Fibroblast of lung (primary cell): Measurements from ENCODE around the gene DIS3L2. TPM values are rescaled to one million over a fixed set of nuclear protein-coding genes. Genes with fewer than 3 reads are reported as not detected.

ENCODE experiments used
- DNase-seq, 2 donors: peaks; one replicate each; pipeline versions ENCODE4 v3.0.0 to v3.0.0-alpha.2; 2010; ENCODE audit warnings: low read depth in 2 of 2
- H2AFZ ChIP-seq: 2 replicates; pipeline ENCODE4 v1.5.1; 2012; ENCODE audit warnings: low read length, control low read depth, inconsistent platforms
- H3K27ac ChIP-seq: 2 replicates; pipeline ENCODE4 v1.5.1; 2011; ENCODE audit warnings: low read length, control low read depth; ENCODE audit not compliant: insufficient read depth
- H3K27me3 ChIP-seq: 2 replicates; pipeline ENCODE4 v1.5.1; 2011; ENCODE audit warnings: mild to moderate bottlenecking, low read length; ENCODE audit not compliant: control insufficient read depth, insufficient read depth
- H3K36me3 ChIP-seq: 2 replicates; pipeline ENCODE4 v1.5.1; 2011; ENCODE audit warnings: low read length; ENCODE audit not compliant: control insufficient read depth, insufficient read depth
- H3K4me1 ChIP-seq: 2 replicates; pipeline ENCODE4 v1.5.1; 2011; ENCODE audit warnings: low read length; ENCODE audit not compliant: control insufficient read depth, insufficient read depth; ENCODE audit errors: extremely low read depth
- H3K4me2 ChIP-seq: 2 replicates; pipeline ENCODE4 v1.5.1; 2011; ENCODE audit warnings: low read length, control low read depth; ENCODE audit not compliant: insufficient read depth; ENCODE audit errors: extremely low read depth
- H3K4me3 ChIP-seq, 4 experiments: fragments of 200-600 bp in 1 of 4; sonication (generic) in 1 of 4; replicated peaks in 1 of 4; 2 replicates each; pipeline ENCODE4 v1.5.1; 2011 to 2016; ENCODE audit warnings: low read length in 4 of 4, low read depth in 3 of 4, mild to moderate bottlenecking in 3 of 4, control low read depth in 2 of 4, inconsistent platforms in 1 of 4, mixed read lengths in 1 of 4; ENCODE audit not compliant: insufficient read depth in 1 of 4; ENCODE audit errors: control extremely low read depth in 1 of 4
- H3K79me2 ChIP-seq: 2 replicates; pipeline ENCODE4 v1.5.1; 2012; ENCODE audit warnings: mild to moderate bottlenecking, low read length, inconsistent platforms; ENCODE audit not compliant: control insufficient read depth, insufficient read depth
- H3K9ac ChIP-seq: 2 replicates; pipeline ENCODE4 v1.5.1; 2011; ENCODE audit warnings: mild to moderate bottlenecking, low read length, control low read depth; ENCODE audit not compliant: insufficient read depth
- H3K9me3 ChIP-seq: 2 replicates; pipeline ENCODE4 v1.5.1; 2012; ENCODE audit warnings: low read depth, low read length; ENCODE audit not compliant: control insufficient read depth, insufficient read depth
- H4K20me1 ChIP-seq: 2 replicates; pipeline ENCODE4 v1.5.1; 2011; ENCODE audit warnings: low read length; ENCODE audit not compliant: control insufficient read depth, insufficient read depth; ENCODE audit errors: extremely low read depth
- CTCF ChIP-seq, 2 donors: IDR thresholded peaks in 1 of 2; conservative IDR thresholded peaks in 1 of 2; 1 replicate in 1 of 2; 2 replicates in 1 of 2; pipeline ENCODE4 v1.5.1; 2011 to 2012; ENCODE audit warnings: low read length in 2 of 2, control low read depth in 1 of 2, inconsistent platforms in 1 of 2, low read depth in 1 of 2, mild to moderate bottlenecking in 1 of 2
- EZH2 ChIP-seq: IDR thresholded peaks from 2 replicates; pipeline ENCODE4 v1.5.1; 2012; ENCODE audit warnings: low read length, control low read depth, mild to moderate bottlenecking; ENCODE audit errors: missing control alignments
- polyA plus RNA-seq, 2 donors: library from polyadenylated mRNA; depleted of rRNA in 1 of 2; stranded (reverse) in 1 of 2; unstranded in 1 of 2; fragments of >200 nt; gene quantifications; 2 replicates each; pipeline ENCODE4 v1.2.1, GENCODE V29; 2011 to 2012; ENCODE audit warnings: missing spikeins in 1 of 2
- total RNA-seq: library from RNA; depleted of rRNA; stranded (reverse); fragments of >200 nt; gene quantifications from 2 replicates; pipeline ENCODE4 v1.2.1, GENCODE V29; 2014

Gene DIS3L2
- total and polyA plus RNA-seq, 2 donors (not counting 1 experiment from before 2014, with no cell fraction given), result 5.2 to 15.2 TPM

DNA sequence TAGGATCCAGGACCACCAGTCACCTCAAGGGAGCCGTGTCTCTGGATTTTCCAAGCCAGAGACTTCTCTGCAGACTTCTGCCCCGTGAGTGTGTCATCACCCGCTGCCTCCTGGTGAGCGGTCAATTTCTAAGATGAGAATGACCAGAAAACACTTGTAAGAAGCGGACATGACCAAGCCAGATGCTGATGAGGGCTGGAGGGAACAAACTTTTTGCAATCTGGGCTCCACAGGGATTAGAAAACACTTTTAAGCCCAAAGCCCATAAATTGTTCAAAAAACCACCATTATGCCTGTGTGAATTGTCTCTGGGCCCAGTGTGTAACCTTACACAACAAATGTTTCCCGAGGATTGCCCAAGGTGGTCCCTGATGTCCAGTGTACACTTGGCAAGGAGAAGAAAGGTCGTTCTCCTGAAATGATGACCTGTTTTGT lies 30.0 kb upstream of the DIS3L2 start:
- Histone ChIP-seq H2AFZ (no peak overlapping the region), H3K4me3 (no peak overlapping the region), H4K20me1 (no peaks in the 10 kb centered on the region), H3K79me2 (no peaks in the 10 kb centered on the region), H3K27ac (no peak overlapping the region), H3K4me2 (no peak overlapping the region), H3K4me1 (no peaks in the 10 kb centered on the region), H3K9me3 (no peaks in the 10 kb centered on the region), H3K9ac (no peak overlapping the region), H3K36me3 (no peaks in the 10 kb centered on the region), H3K27me3 (peaks cover 39% of the 10 kb centered on the region)
- no peak for DNase-seq
- no peak for TF ChIP-seq EZH2
- no peak for TF ChIP-seq CTCF (conservative IDR thresholded peaks at IDR 0.05 in 1 of 2, IDR thresholded peaks at IDR 0.05 in 1 of 2; ENCODE audit: low read depth in 1 of 2, low read length in 2 of 2)

DNA sequence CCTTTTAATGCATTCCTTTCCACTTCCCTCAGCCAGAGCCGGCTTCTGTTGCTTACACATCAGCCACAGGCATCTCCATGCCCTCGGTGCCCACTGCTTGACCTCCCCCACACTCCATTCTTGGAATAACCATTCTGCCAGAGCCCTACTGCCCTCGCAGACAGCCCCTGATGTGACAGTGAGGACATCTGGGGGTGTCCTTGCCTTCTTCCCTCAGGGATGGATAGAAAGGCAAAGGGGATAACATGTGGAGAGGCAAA lies 28.9 kb upstream of the DIS3L2 start:
- no peak overlapping the region for H3K9ac ChIP-seq
- no peaks in the 10 kb centered on the region for H3K79me2 ChIP-seq
- H3K27ac ChIP-seq, result no peak overlapping the region
- H3K4me1 ChIP-seq, result no peaks in the 10 kb centered on the region
- no peak overlapping the region for H3K4me2 ChIP-seq
- H3K4me3 ChIP-seq, result no peak overlapping the region
- TF ChIP-seq EZH2 (no peak), CTCF (conservative IDR thresholded peaks at IDR 0.05 in 1 of 2, IDR thresholded peaks at IDR 0.05 in 1 of 2; ENCODE audit: low read depth in 1 of 2, low read length in 2 of 2) (no peak)
- no peak overlapping the region for H2AFZ ChIP-seq
- H3K9me3 ChIP-seq, result no peaks in the 10 kb centered on the region
- no peaks in the 10 kb centered on the region for H4K20me1 ChIP-seq
- H3K27me3 ChIP-seq, result peaks cover 28% of the 10 kb centered on the region
- no peaks in the 10 kb centered on the region for H3K36me3 ChIP-seq
- peak in 1 of 2 donors; percentile 24 for DNase-seq

DNA sequence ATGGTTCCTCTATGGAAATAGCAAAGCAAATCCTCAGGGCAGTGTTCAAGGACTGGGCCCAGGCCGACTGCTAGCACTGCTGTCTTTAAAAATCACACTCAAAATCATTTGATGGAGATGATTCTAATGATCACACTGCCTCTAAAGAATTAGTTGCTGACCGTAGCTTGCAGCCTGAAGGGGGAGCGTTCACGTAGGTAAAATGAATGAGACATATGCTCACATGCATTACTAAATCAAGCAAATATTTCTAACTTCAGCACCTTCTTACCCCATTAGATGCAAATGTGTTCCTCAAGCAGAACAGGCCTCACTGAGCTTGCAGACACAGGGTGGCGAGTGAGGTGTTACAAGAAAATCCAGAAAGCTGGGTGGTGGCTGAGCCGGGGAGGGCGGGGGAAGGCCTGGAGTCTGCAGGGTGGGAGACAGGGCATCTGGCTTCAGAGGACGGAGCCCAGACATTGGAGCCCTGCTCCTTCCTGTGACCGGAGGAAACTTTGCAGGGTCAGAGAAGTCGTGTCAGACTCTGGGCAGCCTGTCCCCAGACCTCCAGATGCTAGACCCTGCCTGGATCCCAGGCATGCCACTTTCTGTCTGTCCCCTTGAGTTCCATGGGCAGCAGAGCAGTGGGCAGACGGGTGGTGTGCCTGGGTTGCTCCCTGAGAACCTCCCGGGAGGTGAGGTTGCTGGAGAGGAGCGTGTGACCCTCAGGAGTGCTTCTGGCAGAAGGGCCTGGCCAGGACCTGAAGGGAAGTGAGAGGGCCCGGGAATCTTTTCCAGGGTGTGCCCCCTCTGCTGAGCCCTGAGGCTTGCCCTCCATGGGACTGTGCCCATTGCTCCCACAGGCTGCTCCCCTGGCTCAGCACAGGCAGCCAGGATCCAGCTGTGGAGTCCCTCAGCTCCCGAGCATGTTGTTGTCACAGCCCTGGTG lies 28.3 kb upstream of the DIS3L2 start:
- Histone ChIP-seq H3K4me2 (no peak overlapping the region), H2AFZ (no peak overlapping the region), H3K4me3 (no peak overlapping the region), H3K9ac (no peak overlapping the region), H3K9me3 (no peaks in the 10 kb centered on the region), H3K79me2 (no peaks in the 10 kb centered on the region), H3K36me3 (no peaks in the 10 kb centered on the region), H3K27ac (no peak overlapping the region), H3K27me3 (peaks cover 22% of the 10 kb centered on the region), H4K20me1 (no peaks in the 10 kb centered on the region), H3K4me1 (no peaks in the 10 kb centered on the region)
- DNase-seq, result no peak
- no peak for TF ChIP-seq EZH2
- TF ChIP-seq CTCF (conservative IDR thresholded peaks at IDR 0.05 in 1 of 2, IDR thresholded peaks at IDR 0.05 in 1 of 2; ENCODE audit: low read depth in 1 of 2, low read length in 2 of 2), result peak in 1 of 2 donors; percentile 6
